GM18498 (cell line): ENCODE measurements around the gene IKZF3.
"Not testable (repeated sequence)": the region's sequence is repeated elsewhere in the genome, so short reads cannot be mapped to it uniquely, and the experiment has no call there.

ENCODE experiments used
- ATAC-seq: cut with Tn5 transposase; IDR thresholded peaks from one replicate; pipeline ENCODE4 v1.9.1; 2021; ENCODE audit warnings: mild to moderate bottlenecking, moderate library complexity; ENCODE audit not compliant: unreplicated experiment

Gene IKZF3

DNA sequence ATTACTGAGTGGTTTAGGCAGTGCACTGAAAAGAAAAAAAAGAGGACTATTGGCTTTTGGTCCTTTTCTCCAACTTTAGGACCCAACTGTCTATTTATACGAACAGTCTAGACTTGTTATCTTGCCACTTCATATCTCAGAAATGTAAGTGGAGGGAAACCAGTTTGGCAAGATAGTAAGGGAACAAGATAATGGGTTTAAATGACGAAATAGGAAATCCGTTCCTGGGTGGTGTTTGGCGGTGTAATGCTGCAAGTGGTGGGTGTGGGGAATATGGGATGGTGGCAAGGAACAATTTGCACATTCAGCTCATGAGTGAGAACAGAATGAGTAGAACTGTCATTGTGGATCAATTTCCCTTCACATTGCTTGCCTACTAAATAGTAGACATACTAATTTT is 81.6 kb downstream of the IKZF3 start:
- ATAC-seq: no peak

GRCh38 chr17:39781861-39782213 is 82.3 kb downstream of the IKZF3 start:
- no peak for ATAC-seq

DNA sequence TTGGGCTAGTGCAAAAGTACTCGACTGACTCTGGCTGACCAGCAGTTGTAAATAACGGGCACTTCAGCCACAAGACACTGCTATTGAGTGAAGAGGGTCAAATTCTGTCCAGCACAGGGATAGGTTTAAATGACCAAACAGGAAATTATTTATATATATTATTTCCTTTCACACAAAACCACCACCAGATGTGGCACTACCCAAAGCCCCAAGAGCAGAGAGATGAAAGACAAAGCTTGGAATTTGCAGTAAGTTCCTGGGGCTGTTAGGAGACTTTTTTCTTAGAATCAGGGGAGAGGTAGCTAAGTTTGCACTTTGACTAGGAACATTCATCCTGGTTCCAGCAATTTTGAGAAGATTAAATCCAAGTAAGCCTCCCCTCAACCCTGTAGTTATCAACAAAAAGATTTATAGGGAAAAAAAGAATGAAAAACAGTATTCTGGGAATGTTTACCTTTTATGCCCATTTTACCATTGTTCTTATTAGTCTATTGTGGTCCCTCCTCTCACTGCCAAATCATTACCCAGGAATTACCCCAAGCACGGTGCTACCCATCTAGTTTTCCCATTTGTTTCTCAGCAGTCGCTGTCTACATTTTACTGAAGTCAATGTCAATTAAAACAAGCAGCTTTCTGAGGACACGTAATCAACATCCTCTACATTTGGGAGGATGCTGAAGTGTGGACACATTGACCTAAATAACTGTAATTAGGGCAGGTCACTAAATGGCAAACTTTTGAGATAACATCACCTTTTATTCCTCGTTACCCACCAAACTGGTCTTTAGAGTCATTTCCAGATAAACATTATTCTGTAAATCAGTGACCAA is 82.9 kb downstream of the IKZF3 start:
- no peak for ATAC-seq

GRCh38 chr17:39777534-39778365 is 86.4 kb downstream of the IKZF3 start:
- ATAC-seq: peak; percentile 58

GRCh38 chr17:39776252-39776651 is 87.9 kb downstream of the IKZF3 start:
- ATAC-seq: no peak

DNA sequence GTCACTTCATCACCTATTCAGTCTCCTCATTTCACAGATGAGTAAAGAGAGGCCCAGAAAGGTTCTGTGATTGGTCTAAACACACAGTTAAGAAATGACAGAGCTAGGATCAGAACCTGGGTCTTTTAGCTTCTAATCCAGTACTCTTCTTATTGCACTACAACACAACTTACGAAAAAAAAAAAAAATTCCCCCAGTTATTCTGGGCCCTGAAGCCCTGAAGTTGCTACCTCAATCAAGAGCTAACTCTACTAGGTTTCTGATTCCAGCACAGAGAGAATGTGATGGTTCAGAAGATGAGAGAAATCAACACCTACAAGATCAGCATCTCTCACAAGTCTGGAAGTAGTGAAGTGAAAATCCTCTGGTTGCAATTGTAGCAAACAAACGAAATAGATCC is 89.1 kb downstream of the IKZF3 start:
- ATAC-seq: no peak

- no peak for ATAC-seq
Measured at GRCh38 chr17:39774047-39774446, 90.1 kb downstream of the IKZF3 start.

DNA sequence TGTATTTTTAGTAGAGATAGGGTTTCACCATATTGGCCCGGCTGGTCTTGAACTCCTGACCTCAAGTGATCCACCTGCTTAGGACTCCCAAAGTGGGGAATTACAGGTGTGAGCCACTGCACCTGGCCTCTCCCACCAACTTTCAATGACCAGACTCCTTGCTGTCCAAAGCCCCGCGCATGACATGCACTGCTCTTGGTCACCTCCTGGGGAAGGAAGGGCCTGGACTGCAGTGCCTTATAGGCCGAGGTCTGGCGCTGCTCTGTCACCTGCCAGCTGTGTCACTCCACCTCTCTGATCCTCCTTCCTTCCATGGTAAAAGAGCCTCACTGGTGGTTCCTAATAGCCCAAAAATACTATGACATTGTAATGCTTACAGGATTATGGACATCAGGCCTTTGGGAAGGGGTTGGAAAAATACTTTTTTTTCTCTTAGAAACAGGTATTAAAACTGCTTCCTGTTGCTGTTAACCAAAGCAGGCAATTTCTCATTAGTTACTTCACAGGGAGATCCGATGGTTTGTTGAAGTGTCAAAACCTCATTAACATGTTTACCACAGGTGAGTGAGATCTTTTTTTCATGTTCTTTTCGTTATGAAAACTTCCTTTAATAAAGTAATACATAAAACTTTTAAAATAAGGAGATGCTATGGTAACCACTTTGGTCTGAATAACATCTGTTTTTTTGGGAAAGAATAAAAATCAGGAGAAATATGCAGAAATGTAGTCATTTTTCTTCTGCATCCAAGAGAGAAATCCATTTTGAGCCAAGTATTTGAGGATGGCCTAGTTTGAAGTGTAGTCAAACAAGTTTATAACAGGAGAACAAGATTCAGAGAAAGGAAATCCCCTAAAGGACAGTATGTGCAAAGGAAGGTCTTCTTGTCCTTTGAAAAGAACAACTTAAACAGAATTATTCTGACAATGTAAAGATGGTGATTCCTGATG is 90.9 kb downstream of the IKZF3 start:
- no peak for ATAC-seq

DNA sequence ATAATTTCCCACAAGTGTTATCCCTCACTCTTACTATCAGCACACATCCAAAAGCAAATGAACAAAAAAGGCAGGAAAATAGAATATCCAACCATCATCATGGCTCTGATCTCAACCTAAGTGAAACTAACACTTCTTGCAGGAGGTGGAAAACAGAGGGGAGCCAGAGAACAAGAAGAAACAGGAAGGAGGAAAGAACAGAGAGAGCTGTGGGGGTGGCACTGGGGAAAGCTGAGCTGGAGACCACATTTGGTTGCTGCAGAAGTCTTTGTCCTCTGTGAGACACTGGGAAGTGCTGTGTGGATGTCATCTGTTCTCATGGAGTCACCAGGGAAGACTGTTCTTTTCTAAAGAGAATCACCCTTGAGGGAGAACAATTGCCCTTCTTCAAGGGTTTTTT is 91.7 kb downstream of the IKZF3 start:
- no peak for ATAC-seq

- peak; percentile 56 for ATAC-seq
Measured at GRCh38 chr17:39769974-39770587, 94.0 kb downstream of the IKZF3 start.

DNA sequence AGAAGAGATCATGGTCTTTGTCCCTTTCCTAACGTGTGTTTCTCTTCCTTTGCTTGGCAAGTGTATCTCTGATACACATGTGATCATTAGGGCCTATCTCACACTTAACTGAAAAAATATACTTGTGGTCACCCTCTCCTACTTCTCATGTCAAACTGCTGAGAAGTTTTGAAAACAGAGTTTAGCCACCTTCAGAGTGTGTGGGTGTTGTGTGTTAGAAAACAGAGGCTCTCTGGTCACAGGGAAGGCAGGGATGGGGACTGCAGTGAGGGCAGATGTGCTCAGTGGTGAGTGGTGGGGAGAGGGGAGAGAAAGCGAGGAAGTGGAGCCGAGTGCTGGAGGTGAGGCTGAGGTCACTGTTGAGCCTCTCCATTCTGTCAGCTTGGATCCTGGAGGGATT is 97.0 kb downstream of the IKZF3 start:
- ATAC-seq: no peak

GRCh38 chr17:39765766-39766165 is 98.3 kb downstream of the IKZF3 start:
- ATAC-seq: no peak

DNA sequence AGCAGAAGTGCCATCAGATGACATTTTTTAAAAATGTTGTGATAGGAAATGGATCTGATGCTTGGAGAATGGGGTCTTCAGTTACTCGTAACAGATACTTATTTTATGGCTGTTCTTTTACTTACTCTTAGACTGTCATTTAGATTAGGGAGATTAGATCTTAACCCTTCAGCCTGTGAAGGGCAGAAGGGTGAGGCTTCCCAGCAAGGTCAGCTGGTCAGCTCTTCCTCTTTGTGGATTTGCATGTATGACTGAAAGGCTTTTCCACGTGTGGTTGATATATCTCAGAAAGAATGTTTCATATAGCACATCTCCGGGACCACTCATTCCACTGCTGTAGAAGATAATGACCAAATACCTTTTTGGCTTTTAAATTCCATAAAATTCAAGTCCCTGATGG is 98.9 kb downstream of the IKZF3 start:
- ATAC-seq: no peak

- not testable (repeated sequence) for ATAC-seq
Measured at GRCh38 chr17:39764171-39764570, 99.9 kb downstream of the IKZF3 start.

DNA sequence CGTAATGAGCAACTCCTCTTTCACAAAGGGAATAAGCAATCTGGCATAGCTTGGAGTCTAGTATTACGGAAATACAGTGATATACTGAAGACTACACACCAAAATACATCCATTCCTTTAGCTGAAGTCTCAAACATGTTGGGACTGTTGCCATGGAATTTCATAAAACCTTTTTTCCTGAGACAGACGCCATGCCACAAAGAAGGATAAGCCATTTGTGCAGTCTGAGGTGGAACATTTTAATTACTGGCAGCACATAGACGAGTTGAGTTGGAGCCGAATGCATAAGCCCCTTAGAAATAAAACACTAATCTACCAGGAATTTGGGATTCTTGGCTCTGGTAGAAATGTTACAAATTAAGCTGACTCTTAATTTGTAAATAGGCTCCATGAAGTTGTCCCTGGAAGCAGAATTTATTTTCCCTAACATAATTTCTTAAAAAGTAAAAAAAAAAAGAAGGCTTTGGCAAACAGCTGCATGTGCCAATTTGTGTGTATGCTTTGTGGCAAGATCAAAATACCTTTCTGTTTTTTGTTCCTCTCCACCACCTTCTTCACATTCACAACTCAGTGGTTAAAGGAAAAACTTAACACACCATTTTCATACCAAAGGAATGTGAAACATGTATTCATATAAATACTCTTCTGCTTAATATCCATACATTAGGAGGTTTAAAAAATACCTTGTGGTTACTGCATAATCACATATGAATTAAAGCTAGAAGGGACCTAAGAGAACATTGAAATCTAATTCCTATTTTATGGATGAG is 100.9 kb downstream of the IKZF3 start:
- no peak for ATAC-seq

- no peak for ATAC-seq
Measured at GRCh38 chr17:39761861-39762496, 102.1 kb downstream of the IKZF3 start.

- no peak for ATAC-seq
Measured at GRCh38 chr17:39759204-39759603, 104.9 kb downstream of the IKZF3 start.

DNA sequence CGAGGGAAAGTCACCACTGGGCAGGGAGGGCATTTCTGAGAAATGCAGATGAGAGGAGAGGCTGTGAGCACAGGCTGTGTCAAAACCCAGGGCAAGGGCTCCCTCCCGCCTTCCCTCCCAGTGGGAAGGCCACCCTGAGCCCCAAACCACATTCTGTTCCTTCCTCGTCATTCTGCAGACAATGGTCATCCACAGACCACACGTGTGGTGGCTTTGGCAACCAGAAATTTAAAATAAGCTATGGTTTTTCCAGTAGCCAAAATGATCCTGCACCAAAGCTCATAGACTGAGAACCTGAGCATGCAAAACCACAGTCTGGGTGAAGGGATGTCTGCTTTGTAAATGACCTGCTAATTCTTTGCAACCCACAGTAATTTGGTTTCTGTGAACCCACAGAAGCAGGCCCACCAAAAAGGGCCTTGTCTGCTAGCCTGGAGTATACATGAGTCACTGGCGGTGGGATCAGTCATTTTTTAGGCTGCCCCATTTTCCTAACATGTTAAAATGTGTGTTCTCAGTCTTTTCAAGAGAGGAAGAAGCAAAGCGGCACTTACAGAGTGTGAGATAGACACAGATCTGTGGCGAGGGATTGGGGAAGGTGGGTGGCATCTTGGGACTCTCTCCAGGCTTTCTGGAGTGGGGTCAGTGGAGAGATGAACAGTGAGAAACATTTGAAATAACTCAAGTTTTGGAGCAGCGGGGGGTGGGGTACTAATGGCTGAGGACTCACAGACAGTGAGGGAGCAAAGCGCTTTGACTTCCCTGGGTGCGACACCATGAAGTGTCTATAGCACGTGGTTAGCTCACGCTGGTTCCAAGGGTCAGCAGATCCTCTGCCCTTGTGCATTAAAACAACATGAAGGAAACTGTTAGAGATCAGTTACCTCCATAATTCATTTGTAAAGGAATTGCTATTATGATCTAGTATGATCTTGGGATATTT is 105.9 kb downstream of the IKZF3 start:
- no peak for ATAC-seq
